ENCODE results near the gene CXCL9.

The CXCL9 gene

DNA sequence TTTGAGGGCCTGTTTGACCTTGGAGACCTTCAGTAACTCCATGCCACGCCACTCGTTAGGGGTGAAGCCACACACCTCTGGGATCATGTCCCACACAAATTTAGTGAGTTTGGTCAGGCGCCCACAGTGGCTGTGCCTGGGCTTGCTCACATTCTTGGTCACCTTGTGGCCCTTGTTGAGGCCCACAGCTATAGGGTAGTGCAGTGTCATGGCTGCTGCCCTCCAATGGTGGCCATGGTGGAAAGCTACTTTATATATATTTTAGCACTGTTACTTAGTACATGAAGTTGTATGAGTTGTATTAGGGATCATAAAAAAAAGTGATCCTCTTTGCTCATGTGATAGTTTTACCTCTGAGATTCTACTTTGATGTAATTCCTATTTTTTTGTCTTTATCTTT lies 29.5 kb upstream of the CXCL9 start:
- H3K4me3 ChIP-seq (ENCODE audit: low read depth, low read length): no peak overlapping the region
- in situ Hi-C loops (cut with HindIII; ENCODE audit: low sequenced_read_pairs): no loop called here
- DNase-seq (ENCODE audit: low read depth, low spot score): no peak
- TF ChIP-seq, protein P1, sequence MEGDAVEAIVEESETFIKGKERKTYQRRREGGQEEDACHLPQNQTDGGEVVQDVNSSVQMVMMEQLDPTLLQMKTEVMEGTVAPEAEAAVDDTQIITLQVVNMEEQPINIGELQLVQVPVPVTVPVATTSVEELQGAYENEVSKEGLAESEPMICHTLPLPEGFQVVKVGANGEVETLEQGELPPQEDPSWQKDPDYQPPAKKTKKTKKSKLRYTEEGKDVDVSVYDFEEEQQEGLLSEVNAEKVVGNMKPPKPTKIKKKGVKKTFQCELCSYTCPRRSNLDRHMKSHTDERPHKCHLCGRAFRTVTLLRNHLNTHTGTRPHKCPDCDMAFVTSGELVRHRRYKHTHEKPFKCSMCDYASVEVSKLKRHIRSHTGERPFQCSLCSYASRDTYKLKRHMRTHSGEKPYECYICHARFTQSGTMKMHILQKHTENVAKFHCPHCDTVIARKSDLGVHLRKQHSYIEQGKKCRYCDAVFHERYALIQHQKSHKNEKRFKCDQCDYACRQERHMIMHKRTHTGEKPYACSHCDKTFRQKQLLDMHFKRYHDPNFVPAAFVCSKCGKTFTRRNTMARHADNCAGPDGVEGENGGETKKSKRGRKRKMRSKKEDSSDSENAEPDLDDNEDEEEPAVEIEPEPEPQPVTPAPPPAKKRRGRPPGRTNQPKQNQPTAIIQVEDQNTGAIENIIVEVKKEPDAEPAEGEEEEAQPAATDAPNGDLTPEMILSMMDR (IDR thresholded peaks at IDR 0.05; ENCODE audit: low read depth, low read length): no peak

DNA sequence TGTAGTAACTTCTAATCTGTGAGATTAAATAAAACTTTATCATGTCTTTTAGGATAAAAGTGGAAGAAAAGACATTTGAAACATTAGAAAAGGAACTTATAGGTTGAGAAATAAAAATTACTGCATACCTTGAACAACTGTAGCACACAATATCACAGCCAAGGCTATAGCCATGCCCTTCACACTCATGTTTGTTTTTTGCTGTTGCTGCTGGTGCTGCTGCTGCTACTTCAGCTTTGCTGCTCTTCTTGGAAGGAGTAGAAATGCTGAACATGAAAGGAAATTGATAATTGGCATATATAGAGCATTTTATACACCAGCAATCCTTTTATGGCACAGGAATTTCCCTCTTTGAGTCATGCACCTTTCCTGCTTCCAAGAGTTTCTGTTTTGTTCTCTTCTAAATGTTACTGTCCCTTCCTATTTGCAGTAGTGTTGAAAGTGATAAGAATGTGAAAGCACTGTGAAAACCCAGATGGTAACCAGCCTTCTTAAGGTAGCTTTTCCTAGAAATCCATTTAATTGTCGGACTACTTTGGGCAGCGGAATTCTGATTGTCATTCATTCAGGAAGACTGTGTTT lies 28.6 kb upstream of the CXCL9 start, which contains the start of gene CXCL11:
TSS of gene CXCL11 (minus strand) at position 272 of the 582 bp plus-strand sequence. CDS start at position 189, 83 bp downstream.
- DNase-seq (ENCODE audit: low read depth, low spot score): no peak
- in situ Hi-C loops (cut with HindIII; ENCODE audit: low sequenced_read_pairs): no loop called here
- TF ChIP-seq, protein P1 (IDR thresholded peaks at IDR 0.05; ENCODE audit: low read depth, low read length): no peak
- no peak within 1 kb of the TSS for H3K4me3 ChIP-seq (ENCODE audit: low read depth, low read length)

DNA sequence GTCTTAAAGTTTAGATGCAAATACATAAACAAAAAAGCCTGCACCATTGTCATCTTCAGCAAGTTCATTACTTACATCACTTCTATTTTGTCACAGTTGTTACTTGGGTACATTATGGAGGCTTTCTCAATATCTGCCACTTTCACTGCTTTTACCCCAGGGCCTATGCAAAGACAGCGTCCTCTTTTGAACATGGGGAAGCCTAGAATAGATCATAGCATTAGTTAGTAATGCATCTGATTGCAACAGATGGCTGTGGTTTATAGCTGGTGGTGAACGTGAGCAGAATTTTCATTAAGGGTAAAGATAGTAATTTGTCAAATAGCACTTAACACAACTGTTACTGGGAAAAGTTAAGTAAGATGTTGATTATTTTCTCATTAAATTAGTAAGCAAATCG lies 27.8 kb upstream of the CXCL9 start:
- no peak overlapping the region for H3K4me3 ChIP-seq (ENCODE audit: low read depth, low read length)
- no peak for DNase-seq (ENCODE audit: low read depth, low spot score)
- in situ Hi-C loops (cut with HindIII; ENCODE audit: low sequenced_read_pairs): no loop called here
- TF ChIP-seq, protein P1 (IDR thresholded peaks at IDR 0.05; ENCODE audit: low read depth, low read length): no peak

DNA sequence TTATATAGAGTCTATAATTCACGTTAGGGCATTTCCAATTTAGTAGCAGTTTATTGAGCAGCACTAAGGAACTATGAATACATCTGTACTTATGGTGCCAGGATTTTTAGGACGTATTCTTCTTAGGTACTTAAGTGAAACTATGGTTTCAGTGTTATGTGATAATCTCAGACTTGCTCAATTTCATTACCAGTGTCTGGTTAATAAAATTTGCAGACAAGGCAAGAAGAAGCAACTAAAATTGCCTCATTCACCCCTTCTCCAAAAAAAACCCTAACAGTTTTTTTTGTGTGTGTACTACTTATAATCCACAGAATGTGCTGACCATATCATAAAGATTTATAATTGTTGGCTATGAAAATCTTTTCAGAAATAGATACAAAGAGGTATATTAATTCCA lies 22.0 kb upstream of the CXCL9 start:
- no peak for DNase-seq (ENCODE audit: low read depth, low spot score)
- TF ChIP-seq, protein P1 (IDR thresholded peaks at IDR 0.05; ENCODE audit: low read depth, low read length): no peak
- in situ Hi-C loops (cut with HindIII; ENCODE audit: low sequenced_read_pairs): no loop called here
- H3K4me3 ChIP-seq (ENCODE audit: low read depth, low read length): no peak overlapping the region

DNA sequence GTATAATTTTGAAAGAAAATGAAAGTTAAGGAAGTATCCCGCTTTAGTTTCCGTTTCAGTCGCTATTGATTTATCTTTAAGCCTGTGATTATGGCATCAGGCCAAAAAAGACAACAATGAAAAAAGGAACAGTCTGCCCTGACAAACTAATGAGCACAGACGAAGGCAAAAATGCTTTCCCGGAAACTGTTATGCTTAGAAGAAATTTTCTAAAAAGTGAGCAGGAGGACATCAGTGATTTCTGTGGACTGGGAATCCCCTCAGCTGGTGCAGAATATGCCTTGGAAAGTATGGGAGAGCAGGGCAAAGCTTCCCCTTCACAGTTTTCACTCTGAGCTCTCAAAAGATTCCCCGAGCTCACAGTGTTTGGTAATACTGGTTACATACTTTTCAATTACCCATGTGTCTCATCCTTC lies 21.0 kb upstream of the CXCL9 start:
- in situ Hi-C loops (cut with HindIII; ENCODE audit: low sequenced_read_pairs): no loop called here
- peak overlapping the region; percentile 21 for H3K4me3 ChIP-seq (ENCODE audit: low read depth, low read length)
- DNase-seq (ENCODE audit: low read depth, low spot score): peak; percentile 23
- TF ChIP-seq, protein P1 (IDR thresholded peaks at IDR 0.05; ENCODE audit: low read depth, low read length): no peak

DNA sequence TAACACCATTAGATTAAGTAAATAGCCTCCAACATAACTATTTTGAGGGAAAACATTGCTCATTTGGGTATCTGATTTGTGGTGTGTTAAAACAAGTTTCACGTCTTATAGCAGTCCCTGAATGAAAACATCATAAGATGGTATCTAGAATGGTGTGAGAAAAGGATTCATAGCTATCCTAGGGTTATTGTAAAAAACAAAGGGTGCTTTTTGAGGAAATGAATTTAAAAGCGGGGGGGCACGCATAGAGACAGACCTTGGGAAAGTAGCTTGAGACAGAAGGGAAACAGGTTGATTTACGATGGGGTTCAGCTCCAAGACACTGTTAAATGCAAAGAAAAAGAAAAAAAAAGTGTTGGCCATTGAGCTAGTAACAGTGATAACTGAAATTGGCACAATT lies 16.8 kb upstream of the CXCL9 start:
- H3K4me3 ChIP-seq (ENCODE audit: low read depth, low read length): no peak overlapping the region
- in situ Hi-C loops (cut with HindIII; ENCODE audit: low sequenced_read_pairs): no loop called here
- TF ChIP-seq, protein P1 (IDR thresholded peaks at IDR 0.05; ENCODE audit: low read depth, low read length): no peak
- DNase-seq (ENCODE audit: low read depth, low spot score): no peak

All from astrocyte of the spinal cord (primary cell).